SU-DHL-6 (cell line): ENCODE data around the gene GAGE1.

Experiments
- H2AFZ ChIP-seq: fragments of 200-600 bp; sonication (generic); 2 replicates; pipeline ENCODE4 v1.6.1; 2014; ENCODE audit warnings: low read depth, mild to moderate bottlenecking, moderate library complexity, mixed read lengths, antibody characterized with exemption, low read length; ENCODE audit not compliant: severe bottlenecking
- H3F3A ChIP-seq: fragments of 200-600 bp; shearing (Covaris generic); 2 replicates; pipeline ENCODE4 v1.6.0; 2016; ENCODE audit warnings: antibody characterized with exemption, mild to moderate bottlenecking; ENCODE audit not compliant: insufficient read depth
- H3K27ac ChIP-seq: fragments of 200-600 bp; sonication (generic); 2 replicates; pipeline ENCODE4 v1.5.1; 2016; ENCODE audit warnings: low read depth, mild to moderate bottlenecking, low read length, moderate library complexity, mixed read lengths
- H3K27me3 ChIP-seq: fragments of 200-600 bp; sonication (generic), shearing (Covaris generic); 2 replicates; pipeline ENCODE4 v1.6.0; 2014; ENCODE audit warnings: mild to moderate bottlenecking, low read length
- H3K36me3 ChIP-seq: fragments of 200-600 bp; sonication (generic); 2 replicates; pipeline ENCODE4 v1.6.1; 2014; ENCODE audit warnings: mild to moderate bottlenecking, low read length, mixed read lengths
- H3K4me2 ChIP-seq: fragments of 300-600, 200-600 bp; shearing (Covaris generic), sonication (generic); 2 replicates; pipeline ENCODE4 v1.6.0; 2014; ENCODE audit warnings: low read length, low read depth, mild to moderate bottlenecking; ENCODE audit not compliant: poor library complexity, severe bottlenecking
- H3K4me3 ChIP-seq: fragments of 200-600 bp; sonication (generic); 2 replicates; pipeline ENCODE4 v1.5.1; 2014; ENCODE audit warnings: antibody characterized with exemption, low read length, mild to moderate bottlenecking, mixed read lengths; ENCODE audit not compliant: insufficient read depth, poor library complexity, severe bottlenecking
- H3K79me2 ChIP-seq: fragments of 200-600 bp; sonication (generic); 2 replicates; pipeline ENCODE4 v1.6.1; 2014; ENCODE audit warnings: mild to moderate bottlenecking, low read length, moderate library complexity; ENCODE audit not compliant: insufficient read depth
- H3K9ac ChIP-seq: fragments of 200-600 bp; sonication (generic); 2 replicates; pipeline ENCODE4 v1.7.0; 2014; ENCODE audit warnings: mild to moderate bottlenecking, low read length
- H3K9me2 ChIP-seq: fragments of 200-600 bp; sonication (generic); replicated peaks from 2 replicates; pipeline ENCODE4 v1.6.1; 2014; ENCODE audit warnings: low read length; ENCODE audit not compliant: insufficient read depth
- H3K9me3 ChIP-seq: fragments of 200-600 bp; sonication (generic); 2 replicates; pipeline ENCODE4 v1.6.1; 2014; ENCODE audit warnings: low read length, mixed read lengths; ENCODE audit not compliant: insufficient read depth
- H4K20me1 ChIP-seq: fragments of 200-600 bp; sonication (generic); 2 replicates; pipeline ENCODE4 v1.6.1; 2014; ENCODE audit warnings: low read depth, mild to moderate bottlenecking, antibody characterized with exemption, low read length, moderate library complexity, mixed read lengths
- EZH2phosphoT487 ChIP-seq: fragments of 200-600 bp; sonication (generic), shearing (Covaris generic); conservative IDR thresholded peaks from 2 replicates; pipeline ENCODE4 v1.6.1; 2018; ENCODE audit warnings: mild to moderate bottlenecking, antibody characterized with exemption, low read length, moderate library complexity, mixed read lengths
- TF ChIP-seq, protein P1 (sequence below): fragments of 200-600 bp; sonication (generic); IDR thresholded peaks from one replicate; pipeline ENCODE4 v1.5.1; 2017; ENCODE audit warnings: antibody characterized with exemption, mild to moderate bottlenecking, low read length, moderate library complexity; ENCODE audit not compliant: insufficient read depth, poor library complexity, severe bottlenecking

GAGE1 gene

DNA sequence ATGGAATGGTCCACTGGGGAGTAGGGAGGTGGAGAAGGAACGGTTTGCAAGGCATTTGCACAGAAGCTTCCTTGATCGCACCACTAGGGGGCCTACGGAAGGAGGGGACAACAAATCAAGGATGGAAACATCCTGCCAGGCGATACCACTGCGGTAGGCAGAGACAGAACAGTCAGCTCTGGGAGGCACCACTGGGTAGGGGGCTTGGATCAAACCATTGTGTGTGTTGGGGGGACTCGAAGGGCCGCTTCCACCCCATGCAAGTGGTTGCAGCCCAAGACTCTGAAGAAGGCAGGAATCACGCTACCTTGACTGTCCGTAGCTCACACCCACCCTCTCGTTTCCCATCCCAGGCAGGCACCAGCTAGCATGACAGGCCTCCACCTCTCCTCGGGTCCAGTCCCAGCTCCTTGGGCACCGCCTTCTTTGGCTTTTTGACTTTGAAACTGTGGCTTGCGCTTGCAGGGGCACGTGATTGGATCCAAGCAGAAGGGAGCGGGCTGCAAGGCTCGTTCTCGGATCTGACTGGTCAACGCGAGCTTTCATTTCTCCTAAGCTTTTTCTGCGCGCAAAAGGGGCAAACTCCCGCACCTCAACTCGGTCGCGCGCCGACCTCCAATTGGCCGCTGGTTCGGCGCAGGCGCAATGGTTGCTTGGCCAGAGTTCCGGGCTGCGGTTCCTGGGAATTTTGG is 28.4 kb downstream of the GAGE1 start:
- no peak overlapping the region for H3K9ac ChIP-seq
- TF ChIP-seq EZH2phosphoT487: no peak
- TF ChIP-seq, protein P1, sequence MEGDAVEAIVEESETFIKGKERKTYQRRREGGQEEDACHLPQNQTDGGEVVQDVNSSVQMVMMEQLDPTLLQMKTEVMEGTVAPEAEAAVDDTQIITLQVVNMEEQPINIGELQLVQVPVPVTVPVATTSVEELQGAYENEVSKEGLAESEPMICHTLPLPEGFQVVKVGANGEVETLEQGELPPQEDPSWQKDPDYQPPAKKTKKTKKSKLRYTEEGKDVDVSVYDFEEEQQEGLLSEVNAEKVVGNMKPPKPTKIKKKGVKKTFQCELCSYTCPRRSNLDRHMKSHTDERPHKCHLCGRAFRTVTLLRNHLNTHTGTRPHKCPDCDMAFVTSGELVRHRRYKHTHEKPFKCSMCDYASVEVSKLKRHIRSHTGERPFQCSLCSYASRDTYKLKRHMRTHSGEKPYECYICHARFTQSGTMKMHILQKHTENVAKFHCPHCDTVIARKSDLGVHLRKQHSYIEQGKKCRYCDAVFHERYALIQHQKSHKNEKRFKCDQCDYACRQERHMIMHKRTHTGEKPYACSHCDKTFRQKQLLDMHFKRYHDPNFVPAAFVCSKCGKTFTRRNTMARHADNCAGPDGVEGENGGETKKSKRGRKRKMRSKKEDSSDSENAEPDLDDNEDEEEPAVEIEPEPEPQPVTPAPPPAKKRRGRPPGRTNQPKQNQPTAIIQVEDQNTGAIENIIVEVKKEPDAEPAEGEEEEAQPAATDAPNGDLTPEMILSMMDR: no peak
- H3K4me2 ChIP-seq: no peak overlapping the region
- H3F3A ChIP-seq: no peaks in the 10 kb centered on the region
- H3K27ac ChIP-seq: no peak overlapping the region
- H3K4me3 ChIP-seq: no peak overlapping the region
- no peak overlapping the region for H2AFZ ChIP-seq
- H4K20me1 ChIP-seq: no peaks in the 10 kb centered on the region
- no peaks in the 10 kb centered on the region for H3K27me3 ChIP-seq
- H3K9me2 ChIP-seq: no peaks in the 10 kb centered on the region
- H3K79me2 ChIP-seq: no peaks in the 10 kb centered on the region
- H3K9me3 ChIP-seq: no peaks in the 10 kb centered on the region
- H3K36me3 ChIP-seq: no peaks in the 10 kb centered on the region

- Histone ChIP-seq H3K27me3 (no peaks in the 10 kb centered on the region), H3K79me2 (no peaks in the 10 kb centered on the region), H3K9me2 (no peaks in the 10 kb centered on the region), H3K36me3 (no peaks in the 10 kb centered on the region), H3K27ac (no peak overlapping the region), H4K20me1 (no peaks in the 10 kb centered on the region), H3K9me3 (no peaks in the 10 kb centered on the region), H3K9ac (no peak overlapping the region), H3K4me2 (no peak overlapping the region), H2AFZ (no peak overlapping the region), H3K4me3 (no peak overlapping the region), H3F3A (no peaks in the 10 kb centered on the region)
- no peak for TF ChIP-seq EZH2phosphoT487
- TF ChIP-seq, protein P1: no peak
Measured at GRCh38 chrX:49644991-49645637, 46.3 kb downstream of the GAGE1 start.

- no peaks in the 10 kb centered on the region for H3K9me2 ChIP-seq
- no peak overlapping the region for H3K4me2 ChIP-seq
- H3K79me2 ChIP-seq: no peaks in the 10 kb centered on the region
- no peaks in the 10 kb centered on the region for H3K27me3 ChIP-seq
- no peak overlapping the region for H3K9ac ChIP-seq
- H3K4me3 ChIP-seq: no peak overlapping the region
- no peaks in the 10 kb centered on the region for H4K20me1 ChIP-seq
- TF ChIP-seq EZH2phosphoT487: no peak
- TF ChIP-seq, protein P1: no peak
- no peak overlapping the region for H3K27ac ChIP-seq
- H3K9me3 ChIP-seq: no peaks in the 10 kb centered on the region
- H3F3A ChIP-seq: no peaks in the 10 kb centered on the region
- H2AFZ ChIP-seq: no peak overlapping the region
- H3K36me3 ChIP-seq: no peaks in the 10 kb centered on the region
Measured at GRCh38 chrX:49656533-49656932, 57.7 kb downstream of the GAGE1 start.
